ENCODE measurements around the gene MOSMO.
"Not testable (repeated sequence)": the region's sequence is repeated elsewhere in the genome, so short reads cannot be mapped to it uniquely, and the experiment has no call there.

GRCh38 chr16:22002047-22002446, 5.9 kb upstream of the MOSMO start:
- TF ChIP-seq CTCF (IDR thresholded peaks at IDR 0.05 in 2 of 3, conservative IDR thresholded peaks at IDR 0.05 in 1 of 3; ENCODE audit: insufficient read depth in 2 of 3, low read depth in 1 of 3, low read length in 3 of 3); EZH2 (IDR thresholded peaks at IDR 0.05; ENCODE audit: borderline replicate concordance, low read depth, low read length); ZNF224 (CRISPR knock-in tag; IDR thresholded peaks at IDR 0.05); MAX (CRISPR knock-in tag; IDR thresholded peaks at IDR 0.05); CHD2 (IDR thresholded peaks at IDR 0.05; ENCODE audit: low read depth, low read length); POLR2A (conservative IDR thresholded peaks at IDR 0.05): not testable (repeated sequence)
